Keratinocyte (primary cell): Measurements from ENCODE around the gene HEPACAM. TPM values are rescaled to one million over a fixed set of nuclear protein-coding genes. Genes with fewer than 3 reads are reported as not detected.

ENCODE experiments used
- DNase-seq: peaks from one replicate; pipeline ENCODE4 v3.0.0-alpha.2; 2011; ENCODE audit warnings: low read depth, missing footprints, low spot score
- FAIRE-seq: peaks from 2 replicates; lab custom pipeline; 2011; peaks lifted over from hg19 to GRCh38; lab: Jason Lieb, UNC
- H2AFZ ChIP-seq: 2 replicates; pipeline ENCODE4 v1.6.0; 2012; ENCODE audit warnings: low read length, control low read depth, inconsistent platforms; ENCODE audit not compliant: control insufficient read depth
- H3K27ac ChIP-seq: 2 replicates; pipeline ENCODE4 v1.5.1; 2011; ENCODE audit warnings: low read length; ENCODE audit not compliant: control insufficient read depth, insufficient read depth
- H3K27me3 ChIP-seq: 3 replicates; pipeline ENCODE4 v1.6.0; 2011; ENCODE audit warnings: low read length; ENCODE audit not compliant: control insufficient read depth, insufficient read depth; ENCODE audit errors: extremely low read depth
- H3K36me3 ChIP-seq, 2 experiments: 2 replicates in 1 of 2; 3 replicates in 1 of 2; pipeline ENCODE4 v1.5.1; 2011; ENCODE audit warnings: low read length in 2 of 2, mild to moderate bottlenecking in 1 of 2; ENCODE audit not compliant: control insufficient read depth in 2 of 2, insufficient read depth in 2 of 2; ENCODE audit errors: extremely low read depth in 1 of 2
- H3K4me1 ChIP-seq: 3 replicates; pipeline ENCODE4 v1.5.1; 2011; ENCODE audit warnings: low read length; ENCODE audit not compliant: control insufficient read depth, insufficient read depth; ENCODE audit errors: extremely low read depth
- H3K4me2 ChIP-seq: 3 replicates; pipeline ENCODE4 v1.6.0; 2011; ENCODE audit warnings: low read depth, low read length; ENCODE audit not compliant: control insufficient read depth, insufficient read depth; ENCODE audit errors: extremely low read depth
- H3K4me3 ChIP-seq, 3 experiments: fragments of 200-600 bp in 1 of 3; sonication (generic) in 1 of 3; 2 replicates in 2 of 3; 3 replicates in 1 of 3; pipeline ENCODE4 v1.5.1; 2011 to 2016; ENCODE audit warnings: low read length in 3 of 3, mild to moderate bottlenecking in 3 of 3, control low read depth in 2 of 3, inconsistent platforms in 1 of 3, low read depth in 1 of 3, mixed read lengths in 1 of 3, mixed run types in 1 of 3, moderate library complexity in 1 of 3; ENCODE audit not compliant: control insufficient read depth in 2 of 3, insufficient read depth in 2 of 3; ENCODE audit errors: extremely low read depth in 1 of 3
- H3K79me2 ChIP-seq: 2 replicates; pipeline ENCODE4 v1.6.0; 2012; ENCODE audit warnings: low read length; ENCODE audit not compliant: control insufficient read depth, insufficient read depth
- H3K9ac ChIP-seq: 3 replicates; pipeline ENCODE4 v1.6.0; 2011; ENCODE audit warnings: low read length; ENCODE audit not compliant: control insufficient read depth, insufficient read depth; ENCODE audit errors: extremely low read depth
- H3K9me1 ChIP-seq: 3 replicates; pipeline ENCODE4 v1.6.0; 2011; ENCODE audit warnings: low read length; ENCODE audit not compliant: control insufficient read depth, insufficient read depth; ENCODE audit errors: extremely low read depth
- H3K9me3 ChIP-seq: 2 replicates; pipeline ENCODE4 v1.5.1; 2012; ENCODE audit warnings: low read depth, low read length; ENCODE audit not compliant: control insufficient read depth
- H4K20me1 ChIP-seq: 3 replicates; pipeline ENCODE4 v1.6.0; 2011; ENCODE audit warnings: low read length; ENCODE audit not compliant: control insufficient read depth, insufficient read depth; ENCODE audit errors: extremely low read depth
- EZH2 ChIP-seq: IDR thresholded peaks from one replicate; pipeline ENCODE4 v1.6.1; 2012; ENCODE audit warnings: inconsistent platforms, mild to moderate bottlenecking, low read length, moderate library complexity
- dilution Hi-C: fragments of 300-500 bp; cut with MboI; formaldehyde crosslinking; loops from one replicate; pipeline ENCODE4 v1.7.0; 2020; ENCODE audit warnings: low sequenced_read_pairs; ENCODE audit not compliant: extremely low pct_ligation_motif_present
- polyA plus RNA-seq, 5 experiments: library from polyadenylated mRNA; depleted of rRNA in 3 of 5; stranded (reverse) in 3 of 5; stranded (forward) in 1 of 5; unstranded in 1 of 5; fragments of >200 nt; gene quantifications; 1 replicate in 1 of 5; 2 replicates in 3 of 5; 3 replicates in 1 of 5; pipeline versions ENCODE4 v1.2.1 to v1.2.3, GENCODE V29; 2011 to 2012; ENCODE audit warnings: missing spikeins in 2 of 5, low read depth in 1 of 5, low replicate concordance in 1 of 5
- TF ChIP-seq, protein P1 (sequence below), 3 experiments: IDR thresholded peaks in 1 of 3; conservative IDR thresholded peaks in 1 of 3; optimal IDR thresholded peaks in 1 of 3; 2 replicates in 2 of 3; 3 replicates in 1 of 3; pipeline versions ENCODE3 to v1.5.1; 2011; ENCODE audit warnings: low read length in 3 of 3, mild to moderate bottlenecking in 3 of 3, moderate library complexity in 2 of 3, control low read depth in 1 of 3, inconsistent platforms in 1 of 3; ENCODE audit not compliant: insufficient read depth in 2 of 3; ENCODE audit errors: extremely low read depth in 1 of 3

HEPACAM gene
- polyA plus RNA-seq, 1 donor (not counting 4 experiments of a cell fraction or from before 2014, with no cell fraction given) = not detected

DNA sequence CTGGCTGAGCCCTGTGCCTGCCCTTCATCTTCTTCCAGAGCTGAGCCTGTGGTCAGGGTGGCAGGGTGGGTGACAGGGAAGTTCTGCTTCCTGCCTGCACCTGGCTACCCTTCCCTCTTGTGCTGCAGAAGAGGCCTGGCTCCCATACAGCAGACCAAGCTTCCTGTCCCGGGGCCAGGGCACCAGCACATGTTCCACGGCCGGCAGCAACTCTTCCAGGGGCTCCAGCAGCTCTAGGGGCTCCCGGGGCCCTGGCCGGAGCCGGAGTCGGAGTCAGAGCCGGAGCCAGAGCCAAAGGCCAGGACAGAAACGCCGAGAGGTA is 55.6 kb downstream of the HEPACAM start:
- Histone ChIP-seq H3K27me3 (peaks cover 6% of the 10 kb centered on the region), H3K27ac (no peak overlapping the region), H3K4me2 (no peak overlapping the region), H2AFZ (no peak overlapping the region), H3K9me1 (no peaks in the 10 kb centered on the region), H3K9ac (no peak overlapping the region), H3K4me1 (peaks cover 15% of the 10 kb centered on the region), H3K79me2 (no peaks in the 10 kb centered on the region), H3K36me3 (peaks cover 0 to 1% of the 10 kb centered on the region in 2 experiments), H4K20me1 (no peaks in the 10 kb centered on the region), H3K4me3 (no peak overlapping the region), H3K9me3 (no peaks in the 10 kb centered on the region)
- no peak for DNase-seq
- dilution Hi-C loops = no loop called here
- no peak for FAIRE-seq
- TF ChIP-seq, protein P1, sequence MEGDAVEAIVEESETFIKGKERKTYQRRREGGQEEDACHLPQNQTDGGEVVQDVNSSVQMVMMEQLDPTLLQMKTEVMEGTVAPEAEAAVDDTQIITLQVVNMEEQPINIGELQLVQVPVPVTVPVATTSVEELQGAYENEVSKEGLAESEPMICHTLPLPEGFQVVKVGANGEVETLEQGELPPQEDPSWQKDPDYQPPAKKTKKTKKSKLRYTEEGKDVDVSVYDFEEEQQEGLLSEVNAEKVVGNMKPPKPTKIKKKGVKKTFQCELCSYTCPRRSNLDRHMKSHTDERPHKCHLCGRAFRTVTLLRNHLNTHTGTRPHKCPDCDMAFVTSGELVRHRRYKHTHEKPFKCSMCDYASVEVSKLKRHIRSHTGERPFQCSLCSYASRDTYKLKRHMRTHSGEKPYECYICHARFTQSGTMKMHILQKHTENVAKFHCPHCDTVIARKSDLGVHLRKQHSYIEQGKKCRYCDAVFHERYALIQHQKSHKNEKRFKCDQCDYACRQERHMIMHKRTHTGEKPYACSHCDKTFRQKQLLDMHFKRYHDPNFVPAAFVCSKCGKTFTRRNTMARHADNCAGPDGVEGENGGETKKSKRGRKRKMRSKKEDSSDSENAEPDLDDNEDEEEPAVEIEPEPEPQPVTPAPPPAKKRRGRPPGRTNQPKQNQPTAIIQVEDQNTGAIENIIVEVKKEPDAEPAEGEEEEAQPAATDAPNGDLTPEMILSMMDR (optimal IDR thresholded peaks at IDR 0.05 in 1 of 3, IDR thresholded peaks at IDR 0.05 in 1 of 3, conservative IDR thresholded peaks at IDR 0.05 in 1 of 3; ENCODE audit: extremely low read depth in 1 of 3, insufficient read depth in 2 of 3, low read length in 3 of 3) = no peak
- TF ChIP-seq EZH2 = no peak

DNA sequence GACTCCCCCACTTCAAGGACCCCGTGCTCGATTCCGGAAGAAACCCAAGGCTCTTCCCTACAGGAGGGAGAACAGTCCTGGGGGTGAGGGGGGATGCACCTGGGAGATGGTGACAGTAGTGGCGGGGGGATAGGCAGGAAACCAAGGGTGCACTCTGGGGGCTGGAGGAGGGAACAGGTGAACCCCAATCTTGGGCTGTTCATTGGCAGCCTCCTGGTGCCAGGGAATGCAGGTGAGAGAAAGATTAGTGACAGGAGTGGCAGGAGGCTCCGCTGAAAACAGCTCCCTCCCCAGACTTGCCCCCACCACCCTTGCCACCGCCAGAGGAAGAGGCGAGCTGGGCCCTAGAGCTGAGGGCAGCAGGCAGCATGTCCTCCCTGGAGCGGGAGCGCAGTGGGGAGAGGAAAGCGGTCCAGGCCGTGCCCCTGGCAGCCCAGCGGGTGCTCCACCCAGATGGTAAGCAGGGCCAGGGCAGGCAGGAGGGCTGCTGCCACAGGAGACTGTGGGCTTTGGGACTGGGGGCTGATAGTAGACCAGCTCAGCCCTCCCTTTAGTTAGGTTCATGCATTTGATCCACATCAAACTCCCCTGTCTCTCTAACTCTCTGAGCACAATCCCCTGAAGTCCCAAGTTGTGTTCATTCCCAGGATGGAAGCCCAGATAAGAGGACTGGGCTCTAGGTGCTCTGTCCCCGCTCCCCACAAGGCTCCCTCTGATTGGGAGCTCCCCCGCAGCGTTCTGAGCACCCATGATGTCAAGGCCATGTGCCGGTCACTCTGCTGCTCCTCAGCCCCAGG is 56.2 kb downstream of the HEPACAM start:
- Histone ChIP-seq H3K9me1 (no peaks in the 10 kb centered on the region), H3K27ac (no peak overlapping the region), H3K9me3 (no peaks in the 10 kb centered on the region), H3K4me2 (no peak overlapping the region), H3K4me1 (peaks cover 15% of the 10 kb centered on the region), H3K36me3 (peaks cover 0 to 1% of the 10 kb centered on the region in 2 experiments), H3K79me2 (no peaks in the 10 kb centered on the region), H2AFZ (no peak overlapping the region), H3K4me3 (no peak overlapping the region), H3K9ac (no peak overlapping the region), H3K27me3 (peaks cover 9% of the 10 kb centered on the region), H4K20me1 (no peaks in the 10 kb centered on the region)
- no peak for DNase-seq
- FAIRE-seq = no peak
- dilution Hi-C loops = no loop called here
- TF ChIP-seq EZH2 = no peak
- TF ChIP-seq, protein P1 (optimal IDR thresholded peaks at IDR 0.05 in 1 of 3, IDR thresholded peaks at IDR 0.05 in 1 of 3, conservative IDR thresholded peaks at IDR 0.05 in 1 of 3; ENCODE audit: extremely low read depth in 1 of 3, insufficient read depth in 2 of 3, low read length in 3 of 3) = no peak
